DND-41 (cell line): ENCODE results near the gene GJB2.
A peak's percentile ranks its signal among the peaks of the same experiment; 100 is the strongest.

Experiments used
- ATAC-seq: fragments of 200-7000 bp; cut with Tn5 transposase; 3 replicates; pipeline ENCODE4 v1.9.1; 2021; ENCODE audit warnings: low read depth; ENCODE audit not compliant: insufficient read depth
- DNase-seq: peaks from one replicate; pipeline ENCODE4 v3.0.0-alpha.2; 2020
- H2AFZ ChIP-seq: 2 replicates; pipeline ENCODE4 v1.6.0; 2012; ENCODE audit warnings: low read depth, low read length
- H3K27ac ChIP-seq: 2 replicates; pipeline ENCODE4 v1.5.1; 2012; ENCODE audit warnings: low read length, inconsistent platforms
- H3K27me3 ChIP-seq: fragments of 200-600 bp; sonication (generic); 2 replicates; pipeline ENCODE4 v1.6.0; 2012; ENCODE audit warnings: low read length, mild to moderate bottlenecking, inconsistent platforms; ENCODE audit not compliant: insufficient read depth, poor library complexity
- H3K36me3 ChIP-seq: 2 replicates; pipeline ENCODE4 v1.5.1; 2012; ENCODE audit warnings: low read length, inconsistent platforms; ENCODE audit not compliant: insufficient read depth
- H3K4me1 ChIP-seq: 2 replicates; pipeline ENCODE4 v1.5.1; 2012; ENCODE audit warnings: mild to moderate bottlenecking, low read length; ENCODE audit not compliant: insufficient read depth
- H3K4me2 ChIP-seq: 2 replicates; pipeline ENCODE4 v1.6.0; 2012; ENCODE audit warnings: mild to moderate bottlenecking, moderate library complexity, low read length, inconsistent platforms; ENCODE audit not compliant: insufficient read depth
- H3K4me3 ChIP-seq, 2 experiments: fragments of 200-600 bp in 1 of 2; shearing (Covaris generic) in 1 of 2; 2 replicates each; pipeline ENCODE4 v1.5.1; 2012 to 2016; ENCODE audit warnings: inconsistent platforms in 2 of 2, low read length in 2 of 2, mild to moderate bottlenecking in 2 of 2, low read depth in 1 of 2, moderate library complexity in 1 of 2
- H3K79me2 ChIP-seq: 2 replicates; pipeline ENCODE4 v1.6.0; 2012; ENCODE audit warnings: low read length, inconsistent platforms; ENCODE audit not compliant: insufficient read depth
- H3K9ac ChIP-seq: 2 replicates; pipeline ENCODE4 v1.6.0; 2012; ENCODE audit warnings: low read depth, mild to moderate bottlenecking, inconsistent platforms, low read length, moderate library complexity
- H3K9me3 ChIP-seq: 2 replicates; pipeline ENCODE4 v1.5.1; 2012; ENCODE audit warnings: low read length, moderate library complexity, mild to moderate bottlenecking, inconsistent platforms; ENCODE audit not compliant: insufficient read depth, severe bottlenecking
- H4K20me1 ChIP-seq: 2 replicates; pipeline ENCODE4 v1.6.0; 2012; ENCODE audit warnings: low read length; ENCODE audit not compliant: insufficient read depth
- CTCF ChIP-seq: IDR thresholded peaks from 2 replicates; pipeline ENCODE4 v1.5.1; 2012; ENCODE audit warnings: borderline replicate concordance, low read length, moderate library complexity, mild to moderate bottlenecking; ENCODE audit not compliant: poor library complexity, severe bottlenecking; ENCODE audit errors: extremely low read depth
- EZH2 ChIP-seq: IDR thresholded peaks from 3 replicates; pipeline ENCODE4 v1.6.1; 2012; ENCODE audit warnings: borderline replicate concordance, low read depth, mild to moderate bottlenecking, moderate library complexity, low read length, inconsistent platforms; ENCODE audit not compliant: severe bottlenecking

Gene GJB2

GRCh38 chr13:20161275-20161950, 31.3 kb downstream of the GJB2 start:
- ATAC-seq (no peak), DNase-seq (no peak)
- no peaks in the 10 kb centered on the region for H3K9me3 ChIP-seq
- H3K79me2 ChIP-seq: no peaks in the 10 kb centered on the region
- no peaks in the 10 kb centered on the region for H3K36me3 ChIP-seq
- no peak overlapping the region for H3K9ac ChIP-seq
- H3K4me1 ChIP-seq: peaks cover 15% of the 10 kb centered on the region; the same call in 1 of the 2 replicates
- no peak overlapping the region for H3K27ac ChIP-seq
- TF ChIP-seq CTCF (no peak), EZH2 (no peak)
- H2AFZ ChIP-seq: no peak overlapping the region
- H3K27me3 ChIP-seq: peaks cover 50% of the 10 kb centered on the region
- peak overlapping the region; percentile 46; the same call in 1 of the 2 replicates for H3K4me2 ChIP-seq
- no peak overlapping the region for H3K4me3 ChIP-seq
- no peaks in the 10 kb centered on the region for H4K20me1 ChIP-seq

- TF ChIP-seq CTCF: no peak
- TF ChIP-seq EZH2: peak; percentile 24
- H3K27ac ChIP-seq: no peak within 1 kb of the TSS
- peak within 1 kb of the TSS in 1 of 2 experiments; percentile 34; a peak in 1 of 4 replicates for H3K4me3 ChIP-seq
- H3K4me2 ChIP-seq: peak within 1 kb of the TSS; percentile 46
- no peaks in the 10 kb centered on the region for H4K20me1 ChIP-seq
- H3K4me1 ChIP-seq: peaks cover 15% of the 10 kb centered on the region; the same call in 1 of the 2 replicates
- ATAC-seq (peak; percentile 63), DNase-seq (peak; percentile 36)
- no peaks in the 10 kb centered on the region for H3K36me3 ChIP-seq
- peaks cover 45% of the 10 kb centered on the region for H3K27me3 ChIP-seq
- no peak within 1 kb of the TSS for H3K9ac ChIP-seq
- peak within 1 kb of the TSS; percentile 39 for H2AFZ ChIP-seq
- no peaks in the 10 kb centered on the region for H3K79me2 ChIP-seq
- no peaks in the 10 kb centered on the region for H3K9me3 ChIP-seq
Observed at GRCh38 chr13:20160306-20161274, 32.1 kb downstream of the GJB2 start, which contains the start of gene GJA3. Gene GJA3 (minus strand): TSS chr13:20161052. CDS start chr13:20143288, 17,764 bp downstream.

GRCh38 chr13:20159646-20160305, 33.0 kb downstream of the GJB2 start:
- no peaks in the 10 kb centered on the region for H4K20me1 ChIP-seq
- no peak overlapping the region for H3K4me3 ChIP-seq
- H3K4me1 ChIP-seq: peaks cover 15% of the 10 kb centered on the region; the same call in 1 of the 2 replicates
- H3K27me3 ChIP-seq: peaks cover 44% of the 10 kb centered on the region
- peak overlapping the region; percentile 46; the same call in 1 of the 2 replicates for H3K4me2 ChIP-seq
- no peaks in the 10 kb centered on the region for H3K36me3 ChIP-seq
- no peak for DNase-seq
- H3K9me3 ChIP-seq: no peaks in the 10 kb centered on the region
- TF ChIP-seq CTCF (no peak), EZH2 (no peak)
- H3K9ac ChIP-seq: no peak overlapping the region
- H3K27ac ChIP-seq: no peak overlapping the region
- no peak overlapping the region for H2AFZ ChIP-seq
- no peaks in the 10 kb centered on the region for H3K79me2 ChIP-seq
- no peak for ATAC-seq
